ENCODE data around the gene IL10RA.
A peak's percentile ranks its signal among the peaks of the same experiment; 100 is the strongest.
"Not testable (repeated sequence)": the region's sequence is repeated elsewhere in the genome, so short reads cannot be mapped to it uniquely, and the experiment has no call there.

The IL10RA gene

DNA sequence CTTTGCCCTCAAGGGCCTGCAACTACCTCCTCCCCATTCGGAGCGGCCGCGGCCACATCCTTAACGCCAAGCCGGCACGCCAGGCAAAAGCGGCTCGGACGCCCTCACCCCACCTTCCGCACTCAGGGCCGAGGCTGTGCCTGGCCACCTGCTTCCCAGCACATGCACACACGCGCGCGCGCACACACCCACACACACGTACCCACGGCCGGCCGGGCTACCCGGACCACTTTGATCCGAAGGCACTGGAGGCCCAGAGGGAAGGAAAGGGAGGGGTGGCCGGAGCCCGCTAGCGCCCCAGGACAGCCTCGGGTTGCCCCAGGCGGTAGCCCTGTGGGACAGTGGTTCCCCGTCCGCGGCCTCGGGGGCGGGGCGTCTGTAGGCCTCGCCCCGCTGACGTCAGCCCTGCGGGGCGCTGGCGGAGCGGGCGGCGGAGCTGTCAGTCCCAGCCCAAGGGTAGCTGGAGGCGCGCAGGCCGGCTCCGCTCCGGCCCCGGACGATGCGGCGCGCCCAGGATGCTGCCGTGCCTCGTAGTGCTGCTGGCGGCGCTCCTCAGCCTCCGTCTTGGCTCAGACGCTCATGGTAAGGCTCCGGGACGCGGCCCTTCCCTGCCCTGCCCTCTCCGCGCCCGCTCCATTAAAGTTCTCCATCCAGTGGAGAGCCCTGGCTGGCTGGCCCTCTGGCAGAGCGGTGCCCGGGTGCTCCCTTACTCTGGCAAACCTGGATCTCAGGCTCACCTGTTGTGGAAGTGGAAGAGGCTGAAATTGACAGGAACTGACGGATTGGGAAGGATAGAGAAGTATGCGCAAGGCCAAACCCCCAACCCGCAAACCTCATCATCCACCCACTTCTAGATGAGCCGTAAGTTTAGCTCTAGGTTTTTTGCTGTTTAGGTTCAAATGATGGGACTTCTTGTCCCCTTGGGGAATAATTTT lies at the start of gene IL10RA:
Gene IL10RA (plus strand): TSS at position 442 of the 935 bp plus-strand sequence. CDS start 74 bp downstream, at position 516.
- peak; percentile 65 to 76 for DNase-seq (ENCODE audit: low read depth in 2 of 2)

DNA sequence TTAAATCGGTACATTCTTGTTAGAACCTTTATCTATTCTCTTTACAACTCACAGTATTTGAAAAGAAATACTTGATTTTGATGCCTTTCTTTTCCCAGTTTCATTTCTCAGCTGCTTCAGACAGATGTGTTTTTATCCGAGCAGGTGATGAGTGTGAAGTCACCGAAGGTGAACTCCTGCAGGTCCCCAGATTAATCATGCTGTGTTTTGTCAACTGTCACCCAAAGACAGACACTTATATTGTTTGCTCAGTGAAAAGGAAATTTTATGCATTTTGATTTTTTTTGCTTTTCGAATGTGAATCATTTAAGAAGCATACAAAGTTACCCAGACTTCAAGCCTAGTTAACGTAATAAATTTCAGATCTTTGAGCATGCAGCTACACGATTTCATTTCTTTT lies 49.2 kb upstream of the IL10RA start:
- DNase-seq (ENCODE audit: low read depth in 2 of 2) = no peak

DNA sequence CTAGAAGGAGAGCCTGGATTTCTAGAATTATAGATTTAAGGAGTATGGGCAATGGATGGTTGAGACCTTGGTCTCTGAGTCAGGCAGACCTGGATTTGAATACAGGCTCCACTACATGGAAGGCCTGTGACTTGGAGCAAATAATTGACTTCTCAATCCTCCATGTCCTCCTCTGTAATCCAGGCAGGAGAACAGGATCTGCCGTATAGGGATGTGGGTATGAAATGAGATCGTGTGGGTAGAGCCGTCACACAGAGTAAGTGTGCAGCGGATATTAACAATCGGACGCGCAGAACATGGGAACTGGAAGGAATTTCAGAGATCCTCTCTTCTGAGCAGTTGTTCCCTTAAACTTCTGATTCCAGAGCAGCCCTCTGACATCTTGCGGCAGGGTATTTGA lies 45.5 kb upstream of the IL10RA start:
- no peak for DNase-seq (ENCODE audit: low read depth in 2 of 2)

DNA sequence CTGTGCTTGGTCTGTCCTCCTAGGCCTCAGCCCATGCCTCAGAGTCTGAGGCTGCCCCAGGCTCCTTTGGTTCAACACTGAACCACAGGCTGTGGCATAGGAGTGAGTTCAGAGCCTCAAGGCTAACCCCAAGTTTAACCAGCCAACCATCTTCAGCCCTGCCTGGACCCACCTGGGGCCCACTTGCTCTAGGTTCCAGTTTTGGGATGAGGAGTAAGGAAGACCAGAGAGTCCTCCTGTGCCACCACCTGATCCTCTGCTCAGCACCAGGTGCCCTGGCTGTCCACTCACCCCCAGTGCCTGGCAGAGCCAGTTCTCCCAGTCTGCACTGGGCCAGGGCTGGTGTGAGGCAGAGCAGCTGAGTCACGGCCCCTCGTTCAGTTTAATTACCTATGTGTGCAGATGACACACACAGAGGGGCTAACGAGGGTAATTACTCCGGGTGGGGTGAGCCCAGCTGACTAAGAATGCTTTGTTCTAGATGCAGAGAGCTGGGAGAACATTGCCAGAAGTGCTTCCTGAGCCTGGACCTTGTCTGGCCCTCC lies 45.0 kb upstream of the IL10RA start:
- no peak for DNase-seq (ENCODE audit: low read depth in 2 of 2)

DNA sequence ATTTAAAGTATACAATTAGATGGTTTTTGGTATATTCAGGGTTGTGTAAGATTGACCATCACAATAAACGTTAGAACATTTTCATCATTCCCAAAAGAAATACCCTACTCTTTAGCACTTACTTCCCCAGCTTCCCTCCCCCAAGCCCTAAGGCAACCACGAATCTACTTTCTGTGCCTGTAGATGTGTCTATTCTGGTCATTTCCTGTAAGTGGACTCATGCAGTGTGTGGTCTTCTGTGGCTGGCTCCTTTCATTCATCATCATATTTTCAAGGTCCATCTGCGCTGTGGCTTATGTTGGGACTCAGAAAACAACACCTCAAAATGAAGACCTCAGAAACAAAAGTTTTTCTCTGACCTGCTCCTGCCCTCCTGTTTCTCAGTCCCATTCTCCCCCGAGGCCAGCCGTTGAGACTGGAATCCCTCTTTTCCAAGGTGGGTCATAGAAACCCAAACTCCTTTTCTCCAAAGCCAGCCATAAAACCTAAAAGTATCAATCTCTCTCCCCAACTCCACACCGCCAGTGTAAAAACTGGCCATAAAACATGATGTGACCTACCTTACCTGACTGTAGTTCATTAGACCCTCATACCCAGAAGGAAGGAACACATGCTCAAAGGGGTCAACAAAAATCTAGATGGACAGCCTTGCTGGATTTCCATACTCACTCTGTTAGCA lies 44.1 kb upstream of the IL10RA start:
- DNase-seq (ENCODE audit: low read depth in 2 of 2) = no peak

DNA sequence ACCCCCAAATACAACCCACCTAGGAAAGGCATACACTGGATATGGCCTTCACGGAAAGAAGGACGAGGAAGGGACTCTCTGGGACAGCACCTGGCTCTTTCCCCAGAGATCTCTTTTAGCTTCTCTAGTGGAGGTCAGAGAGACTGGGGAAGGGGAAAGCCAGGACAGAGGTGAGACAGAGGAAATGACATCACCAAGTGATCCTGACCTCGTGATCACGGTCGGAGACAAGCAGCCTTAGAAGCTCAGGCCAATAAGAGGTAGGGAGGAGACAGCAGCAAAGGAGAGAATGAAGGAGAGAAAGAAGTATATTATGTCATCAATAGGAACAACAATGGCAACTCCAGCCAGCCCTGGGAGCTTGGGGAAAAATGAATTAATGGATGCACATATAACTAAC lies 41.6 kb upstream of the IL10RA start:
- DNase-seq (ENCODE audit: low read depth in 2 of 2) = no peak

DNA sequence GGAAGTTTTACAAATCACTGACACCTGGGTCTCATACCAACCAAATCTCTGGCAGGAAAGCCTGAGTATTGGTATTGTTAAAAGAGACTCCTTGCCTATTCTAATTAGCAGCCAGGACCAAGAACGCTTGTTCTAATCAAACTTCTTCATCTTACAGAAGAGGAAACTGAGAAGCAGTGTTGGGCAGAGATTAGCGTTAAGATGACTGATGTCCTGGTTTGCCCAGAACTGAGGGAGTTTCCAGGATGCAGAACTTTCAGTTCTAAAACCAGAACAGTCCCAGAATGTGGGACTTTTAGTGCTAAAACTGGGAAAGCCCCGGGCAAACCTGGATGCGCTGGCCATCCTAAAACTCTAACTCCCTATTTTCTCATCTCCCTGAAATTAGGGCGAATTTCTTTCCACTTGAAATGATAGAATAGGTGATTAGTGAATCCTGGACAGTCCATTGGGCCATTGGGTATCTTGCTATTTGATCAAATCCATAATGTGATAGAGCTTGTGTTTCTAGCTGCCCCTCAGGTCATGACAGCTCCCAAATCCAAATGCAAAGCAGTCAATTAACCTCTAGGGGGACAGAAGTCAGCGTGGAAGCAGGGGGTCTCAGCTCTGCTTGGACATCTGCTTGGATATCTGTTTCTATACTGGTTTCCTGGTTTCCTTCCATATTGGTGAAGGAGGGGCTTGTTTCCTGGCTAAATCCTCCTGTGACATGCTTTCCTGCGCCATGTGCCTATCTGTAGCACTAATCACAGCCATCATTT lies 41.0 kb upstream of the IL10RA start:
- no peak for DNase-seq (ENCODE audit: low read depth in 2 of 2)

DNA sequence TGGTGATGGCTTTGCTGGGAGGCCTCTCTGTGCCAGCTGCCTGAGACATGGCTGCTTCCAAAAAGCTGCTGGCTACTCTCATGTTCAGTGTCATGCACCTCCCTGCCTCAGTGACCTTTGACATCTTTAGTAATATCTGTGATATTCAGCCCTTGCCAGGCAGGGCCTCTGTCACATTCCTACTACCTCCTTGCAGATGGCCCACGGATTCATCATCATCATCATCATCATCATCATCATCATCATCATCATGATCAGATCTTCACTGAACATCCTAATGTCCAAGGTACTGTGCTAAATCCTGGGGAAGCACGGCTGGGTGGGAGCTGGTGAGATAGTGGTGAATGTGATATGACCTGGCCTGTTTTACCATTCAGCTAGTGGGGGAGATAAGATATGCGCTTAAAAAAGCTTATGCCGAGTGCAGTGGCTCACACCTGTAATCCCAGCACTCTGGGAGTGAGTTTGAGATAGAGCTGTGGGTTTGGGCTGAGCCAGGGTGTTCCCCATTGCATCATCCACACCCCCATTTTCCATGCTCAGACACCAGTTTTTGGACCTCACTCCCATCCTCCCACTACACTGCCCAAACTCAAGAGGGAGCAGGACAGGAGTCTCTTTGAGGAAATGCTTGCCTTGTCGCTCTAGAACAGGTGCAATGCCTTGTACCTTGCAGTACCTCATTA lies 39.9 kb upstream of the IL10RA start:
- no peak for DNase-seq (ENCODE audit: low read depth in 2 of 2)

DNA sequence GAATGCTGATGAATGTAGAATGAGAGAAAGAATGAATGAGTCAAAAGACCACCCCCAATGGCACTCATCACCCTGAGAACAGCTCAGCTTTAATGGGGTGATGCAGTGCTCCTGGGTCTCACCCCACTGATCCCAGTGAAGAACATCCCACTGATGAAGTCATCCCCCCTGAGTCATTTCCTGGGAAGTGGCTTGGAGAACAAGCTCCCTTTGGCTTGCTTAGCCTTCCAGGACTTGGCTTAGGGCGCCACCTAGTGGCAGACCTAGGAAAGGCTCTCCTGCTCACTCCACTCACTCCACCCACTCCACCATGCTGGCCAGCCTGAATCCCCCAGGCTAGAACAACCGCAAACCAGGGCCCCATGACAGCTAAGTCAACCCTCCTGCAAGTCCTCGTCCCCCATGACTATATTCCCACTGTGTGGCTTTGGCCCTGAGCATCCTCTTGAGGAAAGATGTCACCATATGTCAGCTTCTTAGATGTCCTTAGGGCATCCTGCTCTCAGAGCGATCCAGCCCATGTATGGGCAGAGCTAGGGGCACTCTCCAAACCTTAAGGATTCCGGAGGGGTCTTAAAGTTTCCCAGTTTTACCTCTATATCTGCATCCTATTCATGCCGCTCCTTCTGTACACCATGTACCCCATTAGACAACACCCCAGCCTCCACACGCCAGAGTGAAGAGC lies 39.2 kb upstream of the IL10RA start:
- DNase-seq (ENCODE audit: low read depth in 2 of 2) = peak; percentile 61 to 85

DNA sequence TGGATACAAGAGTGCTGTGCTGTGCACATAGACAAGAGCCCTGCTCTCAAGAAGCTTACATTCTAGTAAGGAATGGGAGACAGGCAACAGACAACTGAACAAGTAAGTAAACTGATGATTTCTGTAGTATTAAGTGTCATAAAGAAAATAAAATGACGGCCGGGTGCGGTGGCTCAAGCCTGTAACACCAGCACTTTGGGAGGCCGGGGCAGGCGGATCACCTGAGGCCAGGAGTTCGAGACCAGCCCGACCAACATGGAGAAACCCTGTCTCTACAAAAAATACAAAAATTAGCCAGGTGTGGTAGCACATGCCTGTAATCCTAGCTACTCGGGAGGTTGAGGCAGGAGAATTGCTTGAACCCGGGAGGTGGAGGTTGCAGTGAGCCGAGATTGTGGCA lies 38.4 kb upstream of the IL10RA start:
- DNase-seq (ENCODE audit: low read depth in 2 of 2) = not testable (repeated sequence)

DNA sequence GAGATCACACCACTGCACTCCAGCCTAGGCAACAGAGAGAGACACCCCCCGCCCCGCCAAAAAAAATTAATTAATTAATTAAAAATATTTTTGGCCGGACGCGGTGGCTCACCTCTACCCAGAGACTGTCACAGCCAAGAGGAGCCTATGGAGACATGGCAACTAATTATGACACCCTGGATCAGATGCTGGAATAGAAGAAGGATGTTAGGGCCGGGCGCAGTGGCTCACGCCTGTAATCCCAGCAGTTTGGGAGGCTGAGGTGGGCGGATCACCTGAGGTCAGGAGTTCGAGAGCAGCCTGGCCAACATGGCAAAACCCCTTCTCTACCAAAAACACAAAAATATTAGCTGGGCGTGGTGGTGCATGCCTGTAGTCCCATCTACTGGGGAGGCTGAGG lies 37.7 kb upstream of the IL10RA start:
- DNase-seq (ENCODE audit: low read depth in 2 of 2) = not testable (repeated sequence)

DNA sequence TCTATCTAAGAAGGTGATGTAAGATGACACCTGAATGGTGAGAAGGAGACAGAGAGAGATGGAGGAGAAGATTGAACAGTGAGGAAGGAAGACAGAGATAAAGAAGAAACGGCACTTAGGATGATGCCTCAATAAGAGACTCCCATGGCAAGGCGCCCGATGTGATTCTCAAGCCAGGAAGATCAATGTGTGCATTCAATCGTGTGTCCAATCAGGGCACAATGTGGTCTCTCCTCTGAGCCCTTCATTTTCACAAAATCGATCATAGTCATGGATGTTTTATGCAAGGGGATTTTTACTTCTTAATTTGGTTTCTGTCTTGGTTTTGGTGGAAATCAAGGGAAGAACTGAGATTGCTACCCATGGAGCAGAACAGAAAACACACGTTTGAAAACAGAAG lies 37.1 kb upstream of the IL10RA start:
- DNase-seq (ENCODE audit: low read depth in 2 of 2) = no peak

DNA sequence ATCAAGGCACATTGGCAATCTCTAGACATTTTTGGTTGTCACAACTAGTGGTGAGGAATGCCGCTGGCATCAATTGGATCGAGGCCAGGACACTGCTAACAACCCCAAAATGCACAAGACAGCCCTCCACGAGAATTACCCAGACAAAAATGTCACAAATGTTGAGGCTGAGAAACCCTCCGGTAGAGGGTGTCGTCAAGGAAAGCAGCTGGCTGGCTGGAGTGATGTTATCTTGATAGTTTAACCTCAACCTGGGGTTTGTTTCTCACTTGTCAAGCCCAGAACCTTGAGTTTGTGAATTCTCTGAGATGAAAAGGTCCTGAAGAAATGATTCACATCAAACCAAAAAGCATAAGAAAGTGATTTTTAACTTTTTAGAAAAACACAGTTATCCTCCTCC lies 35.9 kb upstream of the IL10RA start:
- peak in 1 of 2 experiments; percentile 33 for DNase-seq (ENCODE audit: low read depth in 2 of 2)

DNA sequence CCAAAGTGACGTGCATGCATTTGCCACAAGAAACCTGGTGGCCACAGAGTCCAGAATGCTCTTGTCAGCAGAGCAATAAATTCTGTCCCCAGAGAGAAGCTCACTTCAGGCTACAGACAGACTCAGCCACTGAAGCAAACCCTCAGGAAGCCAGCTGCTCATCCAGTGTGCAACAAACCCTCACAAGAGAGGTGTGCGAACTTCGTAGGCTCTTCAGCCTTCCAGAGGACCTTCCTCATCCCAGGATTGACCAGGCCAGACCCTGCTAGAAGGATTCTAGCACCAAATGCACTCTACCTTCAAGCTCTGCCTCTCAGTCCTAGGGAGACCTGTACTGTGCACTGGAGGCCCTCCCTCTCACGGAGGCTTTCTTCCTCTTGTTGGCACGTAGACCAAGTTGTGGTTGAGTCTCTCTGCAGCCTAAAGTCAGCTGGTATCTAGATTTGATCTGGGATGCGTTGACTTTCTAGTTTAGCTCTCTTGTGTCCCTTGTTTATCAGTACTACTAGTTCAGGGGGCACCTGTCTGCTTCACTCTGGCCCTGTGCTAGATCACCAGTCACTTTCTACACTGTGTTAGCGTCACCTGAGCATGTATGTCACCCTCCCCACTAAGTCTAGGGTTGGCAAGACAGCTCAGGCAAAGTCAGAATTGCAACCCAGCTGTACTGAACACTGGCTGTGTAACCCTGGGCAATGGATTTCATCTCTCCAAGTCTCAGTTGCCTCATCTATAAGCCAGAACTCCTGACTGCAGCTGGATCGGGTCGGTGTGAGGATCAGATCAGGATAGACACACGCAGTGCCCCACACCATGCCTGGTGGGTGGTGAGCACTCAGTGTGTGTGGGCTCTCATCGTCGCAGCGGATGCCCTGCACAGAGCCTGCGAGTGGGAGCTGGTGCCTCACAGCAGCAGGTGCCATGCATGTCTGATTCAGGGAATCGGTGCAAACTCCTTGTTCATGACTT lies 34.9 kb upstream of the IL10RA start:
- no peak for DNase-seq (ENCODE audit: low read depth in 2 of 2)

DNA sequence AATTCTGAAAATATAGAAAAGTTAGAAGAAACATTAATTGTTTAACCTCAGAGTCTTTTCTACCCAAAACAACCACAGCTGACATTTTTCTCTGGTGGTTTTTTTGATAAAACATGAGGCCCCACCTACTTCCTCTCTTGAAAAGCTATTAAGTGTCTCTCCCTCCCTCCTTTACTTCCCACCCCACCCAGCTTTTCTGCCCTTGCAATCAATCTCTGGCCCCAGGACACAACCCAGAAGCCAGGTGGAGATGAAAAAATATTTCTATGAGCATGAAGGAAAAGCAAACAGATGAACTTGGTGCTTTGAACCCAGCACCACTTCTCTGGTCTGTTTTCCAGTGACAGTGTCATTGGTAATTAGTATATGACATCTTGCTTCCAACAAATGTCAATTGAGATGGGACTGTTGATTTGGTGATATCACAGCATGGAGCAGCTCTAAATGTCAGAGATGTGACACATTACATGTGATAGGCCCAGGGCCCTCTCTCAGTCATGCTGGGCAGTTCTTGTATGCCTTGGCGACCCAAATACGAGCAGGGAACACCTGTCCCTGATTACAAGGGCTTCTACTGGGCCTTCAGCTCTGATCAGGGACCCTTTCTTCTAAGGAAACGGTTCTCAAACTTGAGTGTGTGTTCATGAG lies 33.0 kb upstream of the IL10RA start:
- no peak for DNase-seq (ENCODE audit: low read depth in 2 of 2)

DNA sequence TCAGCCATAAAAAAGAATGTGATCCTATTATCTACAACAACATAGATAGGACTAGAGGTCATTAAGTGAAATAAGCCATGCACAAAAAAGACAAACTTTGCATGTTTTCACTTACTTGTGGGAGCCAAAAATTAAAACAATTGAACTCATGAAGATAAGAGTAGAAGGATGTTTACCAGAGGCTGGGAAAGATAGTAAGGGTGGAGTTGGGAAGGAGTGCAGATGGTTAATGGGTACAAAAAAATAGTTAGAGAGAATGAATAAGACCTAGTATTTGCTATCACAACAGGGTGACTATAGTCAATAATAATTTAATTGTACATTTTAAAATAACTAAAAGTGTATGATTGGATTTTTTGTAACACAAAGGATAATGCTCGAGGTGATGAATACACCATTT lies 27.2 kb upstream of the IL10RA start:
- no peak for DNase-seq (ENCODE audit: low read depth in 2 of 2)

DNA sequence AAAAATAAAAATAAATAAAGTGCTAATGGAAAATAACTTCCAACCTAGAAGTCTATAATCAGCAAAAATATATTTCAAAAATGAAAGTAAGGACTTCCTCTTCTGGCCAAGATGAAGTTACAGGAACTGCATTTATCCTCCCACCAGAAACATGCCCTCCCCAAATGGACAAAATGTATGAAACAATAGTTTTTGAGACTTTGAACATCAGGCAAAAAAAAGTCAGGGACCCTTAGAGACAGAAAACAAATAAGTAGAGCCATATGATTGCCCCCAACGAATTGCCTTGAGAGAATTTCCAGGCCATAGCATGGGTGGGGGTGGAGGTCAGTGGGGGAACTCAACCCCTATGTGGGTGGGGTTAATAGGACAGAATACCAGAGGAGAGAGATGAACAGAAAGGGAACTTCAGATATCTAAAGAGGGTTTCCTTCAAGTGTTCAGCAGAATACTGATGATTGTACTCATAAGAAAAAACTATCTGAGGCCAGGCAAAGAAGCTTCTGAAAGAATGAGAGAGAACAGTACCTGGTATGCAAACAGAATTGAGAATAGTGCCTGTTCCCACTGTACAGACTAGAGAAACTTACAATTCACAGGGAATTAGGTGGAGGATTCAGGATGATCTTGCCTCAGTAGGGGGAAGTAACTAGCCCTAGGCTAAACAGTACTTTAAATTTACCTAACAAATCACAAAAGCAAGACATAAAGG lies 26.6 kb upstream of the IL10RA start:
- no peak for DNase-seq (ENCODE audit: low read depth in 2 of 2)

DNA sequence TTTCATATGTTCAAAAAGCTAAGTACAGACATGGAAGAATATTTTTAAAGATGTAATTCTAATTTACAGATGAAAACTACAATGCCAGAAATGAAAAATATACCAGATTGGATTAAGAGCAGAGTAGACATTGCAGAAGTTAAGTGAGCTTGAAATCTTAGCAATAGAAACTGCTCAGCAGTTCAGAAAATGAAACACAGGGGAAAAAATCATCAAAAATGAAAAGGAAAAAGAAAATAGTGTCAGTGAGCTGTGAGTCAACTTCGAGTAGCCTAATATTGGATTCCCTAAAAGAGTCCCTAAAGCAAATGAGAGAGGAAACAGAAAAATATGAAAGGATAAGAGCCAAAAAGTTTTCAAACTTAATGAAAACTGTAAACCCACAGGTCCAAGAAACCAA lies 25.8 kb upstream of the IL10RA start:
- no peak for DNase-seq (ENCODE audit: low read depth in 2 of 2)
